GM10248 (cell line): Measurements from ENCODE around the gene ABLIM1.

Source experiments
- CTCF ChIA-PET: fragments of 300-600 bp; sonication (Branson Sonifier 250); formaldehyde crosslinking; extraction: SDS; loops from one replicate; lab custom pipeline; 2021; ENCODE audit warnings: antibody characterized with exemption; lab: Yijun Ruan, JAX
- POLR2A ChIA-PET: fragments of 350-650 bp; sonication (Branson Sonifier 250); formaldehyde crosslinking; extraction: SDS; loops from one replicate; lab custom pipeline; 2020; ENCODE audit warnings: antibody characterized with exemption; lab: Yijun Ruan, JAX
- DNase-seq: peaks from one replicate; pipeline ENCODE4 v3.0.0; 2012; ENCODE audit errors: extremely low spot score
- CTCF ChIP-seq: IDR thresholded peaks from 2 replicates; pipeline ENCODE4 v1.5.1; 2012; ENCODE audit warnings: mild to moderate bottlenecking, low read depth; ENCODE audit errors: extremely low read depth, missing control alignments, control extremely low read depth

The ABLIM1 gene

GRCh38 chr10:114593816-114594468, 64.1 kb downstream of the ABLIM1 start:
- ChIA-PET POLR2A (no interaction called here), CTCF (interaction anchor here (1.1 kb wide), 1 partner anchor 33 kb away, joined by 3 read pairs; no protein-coding TSS in a partner anchor)
- no peak for TF ChIP-seq CTCF
- DNase-seq: no peak

DNA sequence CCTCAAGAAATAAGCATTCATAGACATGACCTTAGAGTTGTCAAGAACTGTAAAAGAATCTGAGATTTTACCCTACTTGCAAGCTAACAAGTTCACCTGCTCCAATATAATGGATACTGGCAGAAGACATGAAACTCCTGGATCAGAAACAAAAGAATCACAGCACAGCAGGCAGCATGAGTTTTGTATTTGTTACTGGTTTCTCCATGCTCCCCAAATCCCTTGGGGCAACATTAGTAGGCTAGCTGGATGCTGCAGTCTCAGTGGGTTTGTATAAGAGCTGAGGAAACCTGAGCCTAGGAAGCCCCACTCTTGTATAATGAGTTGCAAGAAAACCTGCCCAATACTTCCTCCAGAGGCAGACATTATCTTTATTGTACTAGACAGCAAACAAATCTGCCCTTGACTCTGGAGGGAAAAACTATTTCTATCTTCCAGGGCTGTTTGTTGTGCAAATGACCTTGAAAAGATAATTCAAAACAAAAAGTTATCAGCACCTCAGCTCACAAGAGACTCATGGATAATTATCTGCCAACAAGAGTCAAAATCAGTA, 64.8 kb downstream of the ABLIM1 start:
- ChIA-PET CTCF (interaction anchor here (1.1 kb wide), 1 partner anchor 33 kb away, joined by 3 read pairs; no protein-coding TSS in a partner anchor), POLR2A (no interaction called here)
- DNase-seq: no peak
- no peak for TF ChIP-seq CTCF

- no peak for TF ChIP-seq CTCF
- no peak for DNase-seq
- POLR2A ChIA-PET: no interaction called here
- CTCF ChIA-PET: no interaction called here
Observed at GRCh38 chr10:114590993-114591392, 67.1 kb downstream of the ABLIM1 start.

DNA sequence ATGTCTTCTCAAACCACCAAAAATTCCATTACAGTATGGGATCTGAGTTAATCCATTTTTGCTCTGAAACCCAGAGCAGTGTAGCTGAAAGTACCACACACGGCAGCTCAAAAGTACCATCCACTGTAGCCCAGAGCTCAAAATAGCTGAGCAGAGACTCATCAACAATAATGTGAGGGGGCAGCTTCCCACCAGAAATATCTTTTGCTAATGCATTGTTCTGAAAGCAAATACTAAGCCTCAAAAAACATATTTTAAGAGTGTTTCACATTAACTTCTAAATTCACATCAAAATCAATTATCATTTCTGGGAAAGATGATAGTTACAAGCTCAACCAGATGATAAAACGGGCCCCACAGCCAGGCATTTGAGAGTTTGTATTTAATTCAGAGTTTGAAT, 73.7 kb downstream of the ABLIM1 start:
- no peak for TF ChIP-seq CTCF
- ChIA-PET CTCF (interaction anchor here (1.2 to 1.8 kb wide), 3 partner anchors 8 to 281 kb away, joined by 4 to 8 read pairs (median 5); no protein-coding TSS in a partner anchor), POLR2A (no interaction called here)
- DNase-seq: no peak

DNA sequence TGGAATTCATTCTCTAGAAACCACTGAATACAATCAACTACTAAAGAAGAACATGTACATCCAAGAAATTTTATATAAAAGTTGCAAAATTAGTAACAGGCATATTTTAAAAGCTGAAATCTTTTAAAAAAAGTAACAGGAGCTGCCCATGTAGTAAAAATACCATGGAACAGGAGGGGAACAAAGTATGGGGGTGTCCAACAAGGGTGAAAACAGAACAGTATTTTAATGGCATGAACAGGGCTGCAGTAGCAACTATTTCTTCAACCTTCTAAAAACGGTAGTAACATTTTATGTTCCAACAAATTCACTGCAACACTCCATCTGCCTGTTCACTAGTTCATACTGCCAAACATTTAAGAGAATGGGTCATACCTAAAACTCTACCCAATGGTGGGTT, 77.0 kb downstream of the ABLIM1 start:
- DNase-seq: no peak
- POLR2A ChIA-PET: no interaction called here
- TF ChIP-seq CTCF: no peak
- CTCF ChIA-PET: no interaction called here

DNA sequence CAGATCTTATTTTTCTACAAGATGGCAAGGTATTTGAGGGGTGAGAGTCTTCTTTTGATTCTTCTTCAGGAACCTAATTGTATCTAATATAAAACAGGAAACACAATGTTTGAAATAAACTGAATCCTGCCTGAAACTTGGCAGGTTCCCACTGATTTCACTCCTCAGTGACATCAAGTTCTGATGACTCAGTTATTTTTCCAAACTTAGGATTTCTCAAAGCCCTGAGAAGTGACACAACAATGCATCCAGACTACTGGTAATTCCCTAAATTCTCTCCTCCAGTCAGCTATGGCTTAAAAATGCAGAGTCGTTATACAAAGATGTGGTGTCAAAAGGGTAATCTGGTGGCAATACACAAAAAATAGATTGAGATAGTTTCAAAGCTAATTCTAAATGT, 80.9 kb downstream of the ABLIM1 start:
- CTCF ChIA-PET: no interaction called here
- DNase-seq: no peak
- TF ChIP-seq CTCF: no peak
- POLR2A ChIA-PET: no interaction called here
